Amygdala (tissue), 56 donors: ENCODE measurements around the gene RUNX2.

Source experiments
- DNase-seq, 56 donors: peaks; one replicate each; lab custom pipeline; 2025; lab: John Stamatoyannopoulos, UW

RUNX2 gene

DNA sequence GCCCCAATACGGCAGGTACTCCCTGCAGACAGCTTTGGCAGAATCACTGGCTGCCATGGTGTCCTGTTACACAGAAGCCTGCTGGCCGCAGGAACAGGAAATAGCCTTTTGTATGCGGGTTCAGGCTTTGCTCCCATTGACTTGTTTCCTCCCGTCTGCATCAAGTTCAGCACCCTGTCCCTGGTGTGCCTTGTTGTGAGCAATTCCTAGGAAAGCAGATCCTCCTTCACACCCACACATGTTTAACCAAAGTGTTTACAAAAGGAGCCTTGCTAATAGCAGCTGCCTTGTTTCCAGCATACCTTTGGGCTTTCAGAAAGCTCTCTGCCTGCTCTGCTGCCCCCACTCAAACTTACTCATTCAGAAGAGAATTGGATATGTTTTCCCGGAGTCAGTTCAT is 176.8 kb downstream of the RUNX2 start:
- DNase-seq, result no peak

DNA sequence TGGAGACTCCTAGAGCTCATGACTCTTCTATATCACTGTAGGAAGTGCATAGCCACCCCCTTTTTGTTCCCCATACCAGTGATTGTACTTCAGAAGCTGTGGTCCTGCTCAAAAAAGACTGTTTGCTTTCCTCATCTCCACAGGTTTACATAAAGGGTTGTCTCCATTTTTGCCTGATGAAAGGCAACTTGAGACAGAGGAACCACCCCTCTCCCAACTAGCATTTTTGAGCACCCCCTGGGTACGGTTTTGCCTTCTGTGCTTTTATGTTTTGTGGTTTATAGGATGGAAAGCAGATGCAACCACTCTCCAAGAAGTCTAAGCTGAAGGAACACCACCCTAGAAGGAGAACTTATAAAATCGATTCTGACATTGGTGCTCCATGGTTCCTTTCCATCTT is 177.3 kb downstream of the RUNX2 start:
- no peak for DNase-seq

DNA sequence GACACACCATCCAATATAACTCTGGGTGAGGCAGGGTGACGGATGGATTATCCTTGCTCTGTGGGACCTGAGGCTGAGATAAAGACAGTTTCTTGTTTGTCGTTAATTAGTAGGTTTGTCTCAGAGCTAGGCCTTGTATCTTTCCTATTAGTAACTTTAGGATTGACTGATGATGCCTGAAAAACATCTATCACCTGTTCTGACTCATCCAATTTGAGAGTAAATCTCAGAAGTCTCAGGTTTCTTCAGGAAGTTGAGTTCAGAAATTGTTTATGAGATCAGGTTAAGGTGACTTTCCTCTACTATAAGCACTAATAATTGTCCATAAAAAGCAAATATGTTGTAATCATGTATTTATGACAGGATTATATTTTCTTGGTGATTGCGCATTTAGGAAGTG is 179.1 kb downstream of the RUNX2 start:
- no peak for DNase-seq

DNA sequence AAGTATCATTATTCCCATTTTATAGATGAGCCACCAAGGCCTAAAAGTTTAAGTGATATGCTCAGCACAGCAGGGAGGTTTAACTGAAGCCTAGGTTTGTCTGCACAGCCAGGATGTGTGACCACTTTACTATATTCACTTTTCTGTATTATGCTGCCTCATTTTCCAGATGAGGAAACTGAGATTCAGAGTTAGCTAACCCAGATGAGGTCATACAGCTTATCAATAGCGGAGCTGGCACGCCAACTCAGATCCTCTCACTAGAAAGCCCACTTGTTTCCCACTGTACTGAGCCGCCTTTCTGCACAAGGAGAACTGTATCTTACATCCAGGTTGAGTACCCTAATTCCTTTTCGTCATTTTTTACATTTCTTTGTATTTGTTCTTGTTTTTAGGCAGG is 181.3 kb downstream of the RUNX2 start:
- no peak for DNase-seq

DNA sequence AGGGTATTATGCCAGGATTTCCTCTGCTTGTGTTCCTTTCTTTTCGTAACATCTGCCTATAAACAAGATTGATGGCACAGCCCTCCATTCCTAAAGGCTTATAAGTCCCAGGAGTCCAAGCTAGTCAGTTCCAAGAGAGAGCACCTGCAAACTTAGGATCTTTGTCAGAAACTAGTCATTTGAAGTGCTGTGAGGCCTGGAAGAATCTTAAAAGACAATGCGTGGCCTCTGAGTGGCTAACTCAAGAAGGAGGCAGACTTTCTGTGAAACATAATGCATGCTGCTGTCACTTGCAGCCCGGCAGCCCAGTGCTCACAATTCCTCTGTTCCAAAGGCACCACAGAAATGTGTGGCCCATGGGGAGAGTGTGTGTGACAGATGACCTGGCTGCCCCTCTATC is 184.6 kb downstream of the RUNX2 start:
- DNase-seq, result no peak

DNA sequence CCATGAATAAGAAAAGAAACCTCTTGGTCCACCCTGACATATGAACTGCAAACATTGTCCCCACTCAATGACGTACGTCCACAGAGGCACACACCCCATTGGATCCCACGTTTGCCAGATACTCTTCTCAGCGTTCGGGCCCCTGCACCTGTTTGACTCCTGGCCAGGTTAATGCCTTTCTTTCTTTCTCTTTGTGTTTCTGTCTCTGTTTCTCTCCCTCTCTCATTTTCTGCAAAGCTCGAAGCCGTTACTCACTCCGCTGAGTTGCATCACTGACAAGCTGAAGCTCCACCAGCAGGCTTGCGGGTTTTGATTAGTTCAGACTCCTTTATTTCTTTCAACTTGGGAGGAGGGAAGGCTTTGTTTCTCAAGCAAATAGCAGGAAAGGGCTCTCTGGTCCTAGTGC is 185.1 kb downstream of the RUNX2 start:
- DNase-seq, result no peak

DNA sequence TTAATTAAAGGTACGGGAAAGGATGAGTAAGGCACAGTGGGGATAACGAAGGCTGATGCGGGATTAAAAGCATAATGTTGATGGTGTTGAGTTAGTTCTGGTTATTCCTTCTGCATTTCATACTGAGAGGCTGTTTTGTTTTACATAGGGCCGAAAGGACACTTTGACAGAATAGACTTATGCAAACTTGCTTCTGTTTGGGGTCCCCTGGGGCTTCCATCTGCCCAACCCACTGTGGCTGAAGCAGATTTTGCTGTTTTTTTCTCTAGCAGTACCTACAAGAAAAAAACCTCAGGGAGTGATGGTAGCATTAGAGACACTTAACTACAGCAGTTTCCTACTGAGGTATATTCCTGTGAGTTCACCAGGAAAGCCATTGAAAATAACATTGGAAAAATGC is 185.7 kb downstream of the RUNX2 start:
- no peak for DNase-seq

DNA sequence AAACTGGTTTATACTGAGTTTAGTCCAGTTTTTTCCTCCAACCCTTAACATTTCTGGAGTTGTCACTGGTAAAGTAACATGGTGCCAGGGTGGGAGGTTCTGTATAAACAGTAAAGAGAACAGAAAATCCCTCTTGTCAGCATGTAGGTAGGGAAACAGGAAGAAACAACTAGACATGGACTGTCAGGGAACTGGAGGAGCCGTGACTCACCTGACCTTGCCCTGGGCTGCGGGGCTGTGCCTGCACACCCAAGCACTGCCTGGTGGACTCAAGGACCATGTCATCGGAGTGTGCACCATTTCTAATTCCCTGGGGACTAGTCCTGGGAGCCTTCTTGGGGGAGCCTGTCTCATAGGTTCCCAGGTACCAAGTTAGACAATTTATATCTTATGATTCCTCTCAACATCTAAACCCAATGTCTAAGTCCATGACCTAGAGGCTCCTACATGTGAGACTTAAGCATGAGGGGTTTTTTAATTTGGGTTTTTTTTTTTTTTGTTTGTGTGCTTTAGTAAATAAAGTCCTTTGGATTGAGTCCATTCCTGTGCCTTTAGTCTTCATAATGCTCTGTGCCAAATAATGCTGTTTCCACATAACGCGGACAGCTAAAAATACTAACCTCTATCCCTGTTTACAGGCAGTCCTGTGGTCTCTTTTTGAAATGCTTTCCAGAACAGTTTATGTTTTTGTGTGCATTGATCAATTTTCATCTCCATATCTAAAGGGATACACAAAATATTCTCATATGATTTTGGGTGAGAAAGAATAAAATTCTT is 186.5 kb downstream of the RUNX2 start:
- DNase-seq, result no peak

DNA sequence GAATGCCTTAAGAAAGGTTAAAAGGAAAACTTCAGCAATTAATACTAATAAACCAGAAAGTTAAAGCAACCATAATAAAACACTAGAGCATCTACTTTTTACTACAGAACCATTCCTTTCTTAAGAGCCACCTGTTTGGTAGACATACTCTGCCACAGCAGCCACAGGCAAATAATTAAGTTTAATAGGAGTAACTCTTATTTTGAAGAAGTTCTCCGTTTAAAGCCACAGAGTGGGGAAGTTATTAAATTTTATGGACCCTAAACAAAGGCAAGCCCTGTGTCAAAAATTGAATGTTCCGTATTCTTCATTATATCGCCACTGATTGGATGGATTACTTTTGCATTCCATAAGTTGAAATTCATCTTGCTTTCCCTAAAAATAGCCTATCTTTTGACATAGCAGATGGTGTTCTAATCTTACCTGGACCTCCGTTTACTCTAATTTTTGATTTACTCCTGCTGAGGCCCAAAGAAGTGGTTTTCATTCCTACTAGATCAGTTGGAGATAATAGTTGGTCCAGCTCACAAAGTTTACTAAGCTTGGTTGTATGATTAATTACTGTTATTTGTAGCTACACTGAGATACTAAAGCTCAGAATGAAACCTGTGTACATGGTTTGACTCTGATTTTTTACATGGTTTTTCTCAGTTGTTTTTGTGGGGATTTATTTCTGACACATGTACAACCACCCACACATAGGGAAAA is 190.0 kb downstream of the RUNX2 start:
- no peak for DNase-seq

DNA sequence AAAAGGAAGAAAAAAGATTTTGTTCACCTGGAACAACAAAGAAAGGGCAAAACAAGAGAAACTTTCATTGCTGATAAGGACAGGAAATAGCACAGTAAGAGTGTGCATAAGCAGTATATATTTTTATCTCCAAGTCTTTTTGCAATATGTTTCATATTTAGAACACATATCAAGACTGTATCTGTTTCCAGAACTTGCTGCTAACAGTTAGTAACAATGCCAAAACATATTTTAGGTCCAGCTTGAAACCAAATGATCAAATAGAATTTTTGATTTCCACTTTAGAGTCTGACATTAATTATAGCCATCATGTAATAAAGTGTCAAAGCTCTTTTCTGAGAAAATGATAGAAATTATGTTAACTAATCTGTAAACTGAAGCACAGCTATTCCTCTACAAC is 193.1 kb downstream of the RUNX2 start:
- DNase-seq, result no peak

DNA sequence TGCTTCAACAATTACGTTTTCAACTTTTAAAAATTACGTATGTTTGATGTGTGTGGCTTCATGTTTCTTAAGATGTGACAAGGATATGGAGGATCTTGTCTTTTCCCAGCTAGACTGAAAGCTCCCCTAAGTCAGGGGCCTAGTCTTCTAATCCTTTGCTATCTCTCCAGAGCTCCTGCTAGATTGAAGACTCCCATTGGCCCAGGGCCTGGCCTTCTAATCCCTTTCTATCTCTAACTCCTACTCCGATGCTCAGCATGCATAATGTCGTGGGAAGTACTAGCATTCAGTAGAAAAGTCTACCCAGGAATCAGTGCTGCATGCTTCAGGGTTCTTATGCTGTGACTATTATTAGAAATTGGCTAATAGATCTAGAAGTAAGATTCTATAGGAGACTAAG is 194.4 kb downstream of the RUNX2 start:
- DNase-seq, result no peak

DNA sequence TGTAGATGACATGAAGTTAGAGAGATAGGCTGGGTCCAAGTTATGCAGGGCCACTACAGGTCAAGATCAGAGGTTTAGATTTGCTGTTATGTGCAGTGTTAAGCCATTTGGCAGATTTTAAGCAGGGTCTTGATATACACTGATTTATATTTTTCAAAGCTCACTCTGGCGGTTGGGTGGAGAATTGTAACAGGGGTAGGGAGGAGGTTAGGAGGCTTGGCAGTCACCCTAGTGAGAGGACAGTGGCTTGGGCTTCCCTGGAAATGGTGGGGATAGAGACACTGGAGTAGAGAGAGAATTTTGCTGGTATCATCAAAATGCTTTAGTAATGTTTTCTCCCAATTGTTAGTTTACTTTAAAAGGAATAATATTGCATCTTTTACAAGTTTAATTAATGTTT is 199.1 kb downstream of the RUNX2 start:
- no peak for DNase-seq

DNA sequence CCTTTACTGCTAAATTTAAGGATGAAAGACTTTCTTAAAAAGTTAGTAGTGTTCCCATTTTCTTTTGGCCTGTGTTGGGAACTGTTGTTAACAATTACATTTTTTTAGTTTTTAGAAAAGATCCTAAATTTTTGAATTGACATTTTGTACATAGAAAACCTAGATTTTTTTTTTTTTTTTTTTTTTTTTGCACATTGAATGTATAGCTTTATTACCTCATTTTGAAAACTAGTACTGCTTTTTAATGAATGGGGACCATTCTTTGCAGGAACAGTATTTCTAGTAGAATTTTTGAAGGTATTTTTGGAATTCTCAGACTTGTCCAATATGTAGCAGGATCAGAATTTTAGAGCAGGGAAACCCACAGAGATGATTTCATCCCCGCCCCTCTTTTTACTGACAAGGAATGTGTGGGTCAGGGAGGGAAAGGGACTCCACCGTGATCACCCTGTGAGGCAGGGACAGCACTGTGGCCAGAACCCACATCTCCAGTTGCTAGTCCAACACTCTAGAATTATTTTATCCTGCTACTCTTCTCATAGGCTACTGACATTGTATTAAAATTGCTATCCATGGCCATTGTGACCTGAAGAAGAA is 204.0 kb downstream of the RUNX2 start:
- no peak for DNase-seq

DNA sequence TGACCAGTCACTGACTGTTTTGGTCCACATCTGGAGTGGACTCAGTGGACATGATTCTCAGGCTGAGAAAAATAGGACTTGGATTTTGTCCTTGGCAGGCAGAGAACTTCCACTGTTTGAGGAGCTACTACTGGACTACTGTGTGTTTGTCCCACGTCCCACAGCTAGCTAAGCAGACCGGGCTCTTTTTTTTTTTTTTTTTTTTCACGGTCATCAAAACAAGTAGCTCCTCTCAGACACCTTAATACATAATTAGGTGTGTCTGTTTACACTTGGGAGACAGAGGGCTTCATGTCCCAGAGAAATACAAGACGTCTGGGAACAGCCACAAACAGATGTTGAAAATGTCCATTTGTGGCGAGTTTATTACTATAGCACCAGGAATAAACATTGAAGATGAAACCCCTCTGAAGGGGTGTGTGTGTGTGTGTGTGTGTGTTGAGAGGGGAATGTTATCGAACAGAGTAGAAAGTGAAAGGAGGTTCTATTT is 204.6 kb downstream of the RUNX2 start:
- no peak for DNase-seq

DNA sequence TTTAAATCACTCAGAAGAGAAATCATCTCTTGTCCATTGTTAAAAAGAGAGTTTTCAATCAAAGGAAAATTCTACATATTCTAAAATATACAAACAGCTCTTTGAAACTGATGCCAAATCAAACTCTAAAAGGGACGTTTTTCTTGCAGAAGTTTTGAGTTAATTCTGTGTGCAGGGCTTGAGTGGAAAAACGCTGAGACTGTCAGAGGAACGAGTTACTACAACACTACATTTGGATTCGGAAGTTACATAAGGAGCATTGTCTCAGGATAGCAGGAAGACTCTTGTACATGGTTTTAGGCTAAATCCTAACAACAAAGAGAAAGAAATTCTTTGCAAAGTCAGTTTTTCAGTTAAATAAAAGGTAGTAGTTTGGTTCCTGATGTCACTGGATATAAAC is 205.3 kb downstream of the RUNX2 start:
- no peak for DNase-seq

DNA sequence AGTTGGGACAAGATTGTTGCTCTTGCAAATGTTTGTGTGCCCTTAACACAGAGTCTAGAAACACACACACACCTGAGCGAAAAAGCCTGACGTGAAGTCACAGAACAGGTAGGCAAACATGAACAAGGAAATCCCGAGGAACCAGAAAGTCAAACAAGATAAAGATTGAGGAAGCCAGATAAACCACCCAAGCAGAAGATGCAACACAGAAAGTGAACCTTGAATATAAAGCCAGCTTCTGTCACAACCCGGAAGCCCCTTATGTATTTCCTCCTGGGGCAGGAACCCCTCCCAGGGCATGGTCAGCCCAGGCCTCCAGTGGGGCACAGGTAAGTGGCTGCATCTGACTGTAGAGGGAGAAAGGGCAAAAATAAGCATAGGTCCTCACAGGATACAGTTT is 207.8 kb downstream of the RUNX2 start:
- DNase-seq, result no peak

DNA sequence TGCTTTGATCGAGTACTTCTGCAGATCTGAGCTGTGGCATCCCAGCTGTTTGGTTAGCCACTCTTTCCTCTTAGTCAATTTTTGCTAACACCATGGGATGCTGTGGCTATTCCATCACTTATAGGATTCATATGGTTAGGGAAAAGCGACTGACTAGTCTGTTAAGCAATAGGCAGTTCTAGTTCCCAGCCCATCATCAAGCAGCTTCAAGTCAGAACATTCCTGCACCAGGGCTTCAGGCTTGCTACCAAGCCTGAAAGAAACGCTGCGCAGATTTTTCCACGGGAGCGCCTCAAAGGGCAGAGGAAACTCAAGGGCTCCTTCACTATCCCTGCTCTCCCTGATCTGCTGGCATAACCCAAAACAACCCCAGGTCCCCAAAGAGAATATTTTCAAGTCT is 209.4 kb downstream of the RUNX2 start:
- DNase-seq, result no peak

DNA sequence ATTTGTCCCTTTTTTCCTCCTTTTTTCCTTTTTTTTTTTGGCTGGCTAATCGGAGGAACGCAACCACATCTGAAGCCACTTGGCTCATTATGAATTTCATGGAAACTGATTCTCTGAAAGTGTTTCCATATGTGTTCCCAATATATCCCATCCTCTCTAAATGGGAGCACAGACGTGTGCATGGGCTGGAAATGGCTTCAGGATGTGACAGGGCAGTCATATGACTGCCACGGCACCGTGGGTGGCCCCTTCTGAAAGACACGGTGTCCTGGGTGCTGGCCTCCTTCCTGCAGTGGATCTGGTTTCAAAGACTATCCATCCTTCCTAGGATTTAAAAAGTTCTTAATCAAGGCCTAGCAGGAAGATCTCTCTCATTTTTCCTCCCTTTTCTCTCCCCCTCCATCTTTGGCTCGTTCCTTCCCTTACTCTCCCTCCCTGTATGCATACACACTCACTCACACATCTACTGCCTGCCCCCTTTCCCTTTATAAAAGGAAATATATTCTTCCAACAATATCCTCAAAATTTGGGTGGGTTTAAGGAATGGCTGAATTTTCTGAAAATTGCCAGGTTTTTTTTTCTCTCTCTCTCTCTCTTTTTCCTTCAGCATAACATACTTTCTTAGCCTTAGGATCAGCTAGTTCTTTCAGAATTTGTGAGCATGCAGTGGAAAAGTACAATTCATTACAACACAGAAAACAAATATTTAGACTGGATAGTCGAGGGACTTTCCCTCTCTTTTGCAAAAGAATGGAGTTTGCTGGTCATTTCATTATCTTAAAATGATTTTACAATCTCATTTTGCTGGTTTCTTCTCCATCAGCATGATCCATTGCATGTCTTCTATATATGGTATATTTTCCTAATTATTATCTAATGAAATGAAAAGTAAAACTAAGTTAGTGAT is 210.8 kb downstream of the RUNX2 start:
- no peak for DNase-seq

DNA sequence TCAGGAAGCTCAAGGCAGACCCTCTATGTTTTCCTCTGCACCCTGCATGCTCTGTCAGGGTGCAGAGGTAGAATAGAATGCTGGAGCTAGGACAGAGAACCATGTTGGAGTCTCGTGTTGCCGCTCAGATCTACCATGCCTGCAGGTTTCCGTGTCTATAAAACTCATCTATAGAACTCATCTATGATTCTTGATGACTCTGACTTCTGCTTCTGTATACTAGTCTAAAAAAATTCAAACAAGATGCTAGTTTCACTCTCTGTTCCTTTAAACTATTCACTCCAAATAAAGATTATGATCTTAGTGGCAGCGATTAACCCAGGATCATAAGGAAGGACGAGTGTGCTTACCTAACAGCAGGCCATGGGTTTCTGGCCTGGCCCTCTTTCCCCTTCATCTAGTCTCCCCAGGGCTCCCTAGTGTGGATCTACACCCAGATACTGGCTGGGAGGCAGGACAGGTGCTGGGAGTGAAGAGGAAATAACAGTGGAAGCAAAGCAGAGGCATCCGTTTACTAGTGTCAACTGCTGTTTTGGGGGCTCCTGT is 212.3 kb downstream of the RUNX2 start:
- DNase-seq, result no peak

DNA sequence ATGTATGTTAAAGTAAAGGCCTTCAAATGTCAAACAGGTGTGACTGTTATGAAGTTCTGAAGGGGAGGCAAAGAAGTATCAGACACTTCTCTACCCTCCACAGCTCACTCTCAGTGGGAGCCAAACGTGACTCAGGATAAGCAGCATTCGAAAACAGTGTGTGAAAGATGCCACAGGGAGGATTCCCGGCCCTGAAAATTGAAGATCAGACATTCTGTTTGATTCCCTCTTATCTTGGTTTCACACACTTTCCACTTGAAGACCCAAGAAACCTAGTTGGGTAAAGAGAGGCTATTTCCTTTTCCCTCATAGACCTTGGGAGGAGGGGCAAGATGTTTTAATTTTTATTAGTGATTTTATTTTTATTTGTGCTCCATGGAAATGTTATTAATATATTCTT is 213.8 kb downstream of the RUNX2 start:
- DNase-seq, result no peak
